ENCODE measurements around the gene JAG2.

GRCh38 chr14:105154476-105154871, 14.1 kb downstream of the JAG2 start:
- no peak for TF ChIP-seq POLR2A (IDR thresholded peaks at IDR 0.05; ENCODE audit: low read length)
- no peak for TF ChIP-seq GATA1 (IDR thresholded peaks at IDR 0.05; ENCODE audit: low read depth, low read length)

All from erythroblast (primary cell).